Fibroblast of villous mesenchyme (primary cell): Measurements from ENCODE around the gene CEP70. TPM values are rescaled to one million over a fixed set of nuclear protein-coding genes. Genes with fewer than 3 reads are reported as not detected.
"Not testable (repeated sequence)": the region's sequence is repeated elsewhere in the genome, so short reads cannot be mapped to it uniquely, and the experiment has no call there.

Experiments used
- DNase-seq: peaks from one replicate; pipeline ENCODE4 v3.0.0-alpha.2; 2010; ENCODE audit warnings: low read depth
- H3K4me3 ChIP-seq: 2 replicates; pipeline ENCODE4 v1.5.1; 2011; ENCODE audit warnings: low read depth, mild to moderate bottlenecking, low read length
- total RNA-seq: library from RNA; depleted of rRNA; stranded (reverse); fragments of >200 nt; gene quantifications from 2 replicates; pipeline ENCODE4 v1.2.3, GENCODE V29; 2012
- TF ChIP-seq, protein P1 (sequence below): IDR thresholded peaks from 2 replicates; pipeline ENCODE4 v1.5.1; 2012; ENCODE audit warnings: low read depth, mild to moderate bottlenecking, low read length; ENCODE audit not compliant: insufficient read depth

Gene CEP70
- total RNA-seq, 1 donor = 29.4 TPM

DNA sequence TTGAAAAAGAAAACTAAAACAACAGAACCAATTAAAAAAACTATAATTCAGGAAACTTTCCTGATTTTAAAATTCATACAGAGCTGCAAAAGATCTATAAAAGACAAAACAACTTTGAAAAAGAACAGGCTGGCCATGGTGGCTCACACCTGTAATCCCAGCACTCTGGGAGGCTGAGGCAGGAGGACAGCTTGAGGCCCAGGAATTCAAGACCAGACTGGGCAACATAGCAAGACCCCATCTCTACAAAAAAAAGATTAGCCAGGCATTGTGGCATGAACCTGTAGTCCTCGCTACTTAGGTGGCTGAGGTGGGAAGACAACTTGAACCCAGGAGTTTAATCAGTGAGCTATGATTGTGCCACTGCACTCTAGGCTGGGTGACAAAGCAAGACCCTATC lies 6.7 kb downstream of the CEP70 start:
- H3K4me3 ChIP-seq = no peak overlapping the region
- DNase-seq = no peak
- TF ChIP-seq, protein P1, sequence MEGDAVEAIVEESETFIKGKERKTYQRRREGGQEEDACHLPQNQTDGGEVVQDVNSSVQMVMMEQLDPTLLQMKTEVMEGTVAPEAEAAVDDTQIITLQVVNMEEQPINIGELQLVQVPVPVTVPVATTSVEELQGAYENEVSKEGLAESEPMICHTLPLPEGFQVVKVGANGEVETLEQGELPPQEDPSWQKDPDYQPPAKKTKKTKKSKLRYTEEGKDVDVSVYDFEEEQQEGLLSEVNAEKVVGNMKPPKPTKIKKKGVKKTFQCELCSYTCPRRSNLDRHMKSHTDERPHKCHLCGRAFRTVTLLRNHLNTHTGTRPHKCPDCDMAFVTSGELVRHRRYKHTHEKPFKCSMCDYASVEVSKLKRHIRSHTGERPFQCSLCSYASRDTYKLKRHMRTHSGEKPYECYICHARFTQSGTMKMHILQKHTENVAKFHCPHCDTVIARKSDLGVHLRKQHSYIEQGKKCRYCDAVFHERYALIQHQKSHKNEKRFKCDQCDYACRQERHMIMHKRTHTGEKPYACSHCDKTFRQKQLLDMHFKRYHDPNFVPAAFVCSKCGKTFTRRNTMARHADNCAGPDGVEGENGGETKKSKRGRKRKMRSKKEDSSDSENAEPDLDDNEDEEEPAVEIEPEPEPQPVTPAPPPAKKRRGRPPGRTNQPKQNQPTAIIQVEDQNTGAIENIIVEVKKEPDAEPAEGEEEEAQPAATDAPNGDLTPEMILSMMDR = no peak

DNA sequence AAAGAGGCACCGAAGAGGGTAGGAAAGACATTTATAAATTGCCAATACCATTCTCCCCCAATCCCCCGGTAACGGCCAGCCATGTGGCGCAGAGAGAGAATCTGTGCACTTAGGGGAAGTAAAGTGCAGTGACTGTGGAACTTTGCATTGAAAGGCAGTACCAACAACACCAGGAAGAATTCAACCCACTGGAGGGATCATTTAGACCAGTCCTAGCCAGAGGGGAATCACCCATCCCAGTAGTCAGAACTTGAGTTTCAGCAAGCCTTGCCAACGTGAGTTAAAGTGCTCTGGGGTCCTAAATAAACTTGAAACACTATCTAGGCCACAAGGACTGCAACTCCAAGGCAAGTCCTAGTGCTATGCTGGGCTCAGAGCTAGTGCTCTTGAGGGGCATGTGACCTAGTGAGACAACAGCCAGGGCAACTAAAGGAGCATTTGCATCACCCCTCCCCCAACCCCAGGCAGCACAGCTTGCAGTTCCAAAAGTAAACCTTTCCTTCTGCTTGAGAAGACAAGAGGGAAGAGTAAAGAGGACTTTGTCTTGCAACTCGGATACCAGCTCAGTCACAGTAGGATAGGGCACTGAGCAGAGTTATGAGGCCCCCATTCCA lies 15.0 kb downstream of the CEP70 start:
- no peak overlapping the region for H3K4me3 ChIP-seq
- DNase-seq = no peak
- TF ChIP-seq, protein P1 = no peak

DNA sequence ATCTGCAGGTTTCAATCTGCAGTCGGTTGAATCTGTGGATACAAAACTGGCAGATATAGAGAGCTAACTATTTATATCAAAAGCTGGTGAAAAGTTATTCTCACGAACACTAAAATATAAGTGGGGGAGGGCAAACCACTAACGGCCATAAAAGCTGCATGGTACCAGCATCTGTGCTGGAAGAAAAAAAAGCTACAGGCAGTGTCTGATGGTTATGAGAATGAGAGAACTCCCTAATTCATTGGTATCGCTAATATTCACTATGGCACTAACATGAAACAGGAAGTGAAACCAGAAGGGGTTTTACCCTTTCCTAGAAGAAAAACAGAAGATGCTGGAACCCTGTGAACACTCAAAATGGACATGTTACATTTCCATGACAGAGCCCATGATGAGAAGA lies 15.9 kb downstream of the CEP70 start:
- no peak for DNase-seq
- no peak overlapping the region for H3K4me3 ChIP-seq
- TF ChIP-seq, protein P1 = no peak

DNA sequence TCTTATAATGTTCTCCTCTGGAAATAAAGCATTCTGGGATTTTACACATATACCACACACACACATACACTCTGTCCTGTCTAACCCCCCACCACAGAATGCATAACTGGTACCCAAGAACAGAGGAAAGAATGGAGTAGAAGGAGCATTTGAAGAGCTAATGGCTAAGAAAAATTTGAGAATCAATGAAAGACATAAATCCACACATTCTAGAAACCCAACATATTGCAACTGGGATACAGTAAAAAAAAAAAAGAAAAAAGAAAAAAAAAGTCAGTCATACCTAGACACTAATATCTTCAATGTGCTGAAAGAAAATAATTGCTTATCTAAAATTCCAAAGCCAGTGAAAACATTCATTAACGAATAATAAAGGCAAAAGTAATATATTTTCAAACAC lies 20.9 kb downstream of the CEP70 start:
- TF ChIP-seq, protein P1 = no peak
- no peak overlapping the region for H3K4me3 ChIP-seq
- no peak for DNase-seq

DNA sequence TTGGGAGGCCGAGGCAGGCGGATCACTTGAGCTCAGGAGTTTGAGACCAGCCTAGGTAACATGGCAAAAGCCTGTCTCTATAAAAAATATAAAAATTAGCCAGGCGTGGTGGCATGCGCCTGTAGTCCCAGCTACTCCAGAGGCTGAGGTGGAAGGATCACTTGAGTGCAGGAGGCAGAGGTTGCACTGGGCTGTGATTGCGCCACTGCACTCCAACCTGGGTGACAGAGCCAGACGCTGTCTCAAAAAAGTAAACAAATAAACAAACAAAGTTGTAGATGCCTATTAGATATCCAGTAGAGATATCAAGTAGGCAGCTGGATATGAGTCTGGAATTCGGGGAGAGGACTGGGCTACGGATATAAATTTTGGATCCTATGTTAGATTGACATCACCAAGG lies 24.4 kb downstream of the CEP70 start:
- H3K4me3 ChIP-seq, DNase-seq: not testable (repeated sequence)

DNA sequence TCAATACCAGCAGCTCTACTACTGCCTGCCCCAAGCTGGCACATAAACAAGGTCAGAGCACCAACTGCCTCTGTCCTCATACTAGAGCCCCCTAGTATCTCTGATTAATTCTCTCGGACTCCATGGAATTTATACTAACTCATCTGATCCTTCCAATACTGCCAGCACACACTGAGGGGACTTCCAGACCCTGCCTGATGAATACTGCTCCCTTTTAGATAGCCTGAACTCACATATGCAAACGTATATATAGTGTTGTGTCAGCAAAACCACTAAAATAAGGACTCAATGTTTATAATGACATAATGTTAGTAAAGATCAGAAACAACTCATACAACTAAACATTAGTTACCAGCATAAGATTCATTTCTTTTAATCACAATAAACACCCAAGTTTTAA lies 25.0 kb downstream of the CEP70 start:
- no peak for DNase-seq
- no peak overlapping the region for H3K4me3 ChIP-seq
- TF ChIP-seq, protein P1 = no peak

DNA sequence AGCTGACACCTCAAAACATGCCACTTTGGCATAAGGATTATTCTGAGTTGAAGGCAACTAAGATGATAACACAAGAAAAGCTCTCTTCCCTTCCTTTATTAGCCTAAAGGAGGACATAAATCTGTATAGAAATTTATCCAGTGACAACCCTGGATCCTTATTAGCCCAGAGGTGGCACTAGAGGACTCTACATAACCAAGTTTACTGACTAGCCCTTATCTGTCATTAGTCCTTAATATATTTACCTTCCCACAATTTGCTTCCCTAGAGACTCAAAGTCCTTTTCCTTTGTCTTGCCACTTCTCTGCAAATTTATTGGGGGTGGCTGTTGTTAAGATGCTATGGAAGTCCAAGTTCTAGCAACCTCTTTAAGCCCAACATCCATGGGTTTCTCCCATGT lies 26.7 kb downstream of the CEP70 start:
- no peak overlapping the region for H3K4me3 ChIP-seq
- DNase-seq = no peak
- TF ChIP-seq, protein P1 = no peak

DNA sequence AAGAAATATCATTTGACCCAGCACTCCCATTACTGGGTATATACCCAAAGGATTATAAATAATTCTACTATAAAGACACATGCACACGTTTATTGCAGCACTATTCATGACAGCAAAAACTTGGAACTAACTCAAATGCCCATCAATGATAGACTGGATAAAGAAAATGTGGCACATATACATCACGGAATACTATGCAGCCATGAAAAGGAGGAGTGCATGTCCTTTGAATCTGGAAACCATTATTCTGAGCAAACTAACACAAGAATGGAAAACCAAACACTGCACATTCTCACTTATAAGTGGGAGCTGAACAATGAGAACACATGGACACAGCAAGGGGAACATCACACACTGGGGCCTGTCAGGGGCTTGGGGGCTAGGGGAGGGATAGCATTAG lies 27.8 kb downstream of the CEP70 start:
- H3K4me3 ChIP-seq, DNase-seq: not testable (repeated sequence)

DNA sequence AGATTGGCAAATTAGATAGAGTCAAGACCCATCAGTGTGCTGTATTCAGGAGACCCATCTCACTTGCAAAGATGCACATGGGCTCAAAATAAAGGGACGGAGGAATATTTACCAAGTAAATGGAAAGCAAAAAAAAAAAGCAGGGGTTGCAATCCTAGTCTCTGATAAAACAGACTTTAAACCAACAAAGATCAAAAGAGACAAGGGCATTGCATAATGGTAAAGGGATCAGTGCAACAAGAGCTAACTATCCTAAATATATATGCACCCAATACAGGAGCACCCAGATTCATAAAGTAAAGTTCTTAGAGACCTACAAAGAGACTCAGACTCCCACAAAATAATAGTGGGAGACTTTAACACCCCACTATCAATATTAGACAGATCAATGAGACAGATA lies 31.2 kb downstream of the CEP70 start:
- H3K4me3 ChIP-seq, DNase-seq: not testable (repeated sequence)
